Left ventricle myocardium inferior (tissue), 1 donor: ENCODE measurements around the gene TUBA3D. TPM values are rescaled to one million over a fixed set of nuclear protein-coding genes. Genes with fewer than 3 reads are reported as not detected.
"Not testable (repeated sequence)": the region's sequence is repeated elsewhere in the genome, so short reads cannot be mapped to it uniquely, and the experiment has no call there.

Source experiments
- DNase-seq: peaks from one replicate; pipeline ENCODE4 v3.0.0-alpha.2; 2020
- H3K27ac ChIP-seq: fragments of 200-600 bp; replicated peaks from 2 replicates; pipeline ENCODE4 v1.8.0; 2021
- H3K27me3 ChIP-seq: fragments of 200-600 bp; 2 replicates; pipeline ENCODE4 v1.8.0; 2021; ENCODE audit warnings: low read depth
- H3K36me3 ChIP-seq: fragments of 200-600 bp; 2 replicates; pipeline ENCODE4 v1.8.0; 2021
- H3K4me1 ChIP-seq: fragments of 200-600 bp; 2 replicates; pipeline ENCODE4 v1.8.0; 2021
- H3K4me3 ChIP-seq: fragments of 200-600 bp; 2 replicates; pipeline ENCODE4 v1.8.0; 2021; ENCODE audit warnings: mild to moderate bottlenecking, moderate library complexity
- H3K9me3 ChIP-seq: fragments of 200-600 bp; replicated peaks from 2 replicates; pipeline ENCODE4 v1.8.0; 2021
- intact Hi-C: fragments of 100-400 bp; cut with micrococcal nuclease; formaldehyde crosslinking; loops from one replicate; pipeline ENCODE4 v1.11.0; 2022
- total RNA-seq: library from RNA; stranded (reverse); fragmentation: NEBNext Ultra II Directional; extraction: Animal tissue kit (Norgen Biotek cat#: 25700); gene quantifications from one replicate; pipeline ENCODE4 v1.2.1, GENCODE V29; 2021
- TF ChIP-seq, protein P1 (sequence below): fragments of 200-600 bp; IDR thresholded peaks from 2 replicates; pipeline ENCODE4 v1.8.0; 2021; ENCODE audit warnings: antibody characterized with exemption, mild to moderate bottlenecking, borderline replicate concordance
- donor health status: DM: no; HTN: yes; CAD: no; lungs with severe emphysema.

Gene TUBA3D
- total RNA-seq, 1 donor from 2014 or later: 86.3 TPM

DNA sequence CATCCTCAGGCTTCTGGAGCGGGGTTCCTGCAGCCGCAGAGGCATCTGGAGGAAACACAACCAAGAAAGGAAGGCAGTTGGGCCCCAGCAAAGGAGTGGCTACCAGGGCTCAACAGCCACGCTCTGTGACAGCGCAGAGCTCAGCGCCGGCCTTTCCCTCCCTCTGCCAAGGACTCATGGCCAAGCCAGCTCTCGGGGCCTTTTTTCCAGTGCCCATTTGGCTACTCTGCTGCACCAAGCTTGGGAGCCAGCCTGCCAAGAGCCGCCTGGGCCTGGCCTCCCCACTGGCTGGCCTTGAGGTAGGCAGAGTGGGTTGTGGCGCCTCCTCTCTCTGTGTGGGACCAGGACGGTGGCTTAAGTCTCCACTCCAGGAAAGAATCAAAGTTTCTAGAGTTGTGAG is 44.6 kb downstream of the TUBA3D start:
- intact Hi-C loops: no loop called here
- Histone ChIP-seq H3K27me3 (no peaks in the 10 kb centered on the region), H3K27ac (no peak overlapping the region), H3K4me1 (peaks cover 5% of the 10 kb centered on the region), H3K36me3 (peaks cover 20% of the 10 kb centered on the region), H3K4me3 (no peak overlapping the region), H3K9me3 (no peaks in the 10 kb centered on the region)
- no peak for DNase-seq
- TF ChIP-seq, protein P1, sequence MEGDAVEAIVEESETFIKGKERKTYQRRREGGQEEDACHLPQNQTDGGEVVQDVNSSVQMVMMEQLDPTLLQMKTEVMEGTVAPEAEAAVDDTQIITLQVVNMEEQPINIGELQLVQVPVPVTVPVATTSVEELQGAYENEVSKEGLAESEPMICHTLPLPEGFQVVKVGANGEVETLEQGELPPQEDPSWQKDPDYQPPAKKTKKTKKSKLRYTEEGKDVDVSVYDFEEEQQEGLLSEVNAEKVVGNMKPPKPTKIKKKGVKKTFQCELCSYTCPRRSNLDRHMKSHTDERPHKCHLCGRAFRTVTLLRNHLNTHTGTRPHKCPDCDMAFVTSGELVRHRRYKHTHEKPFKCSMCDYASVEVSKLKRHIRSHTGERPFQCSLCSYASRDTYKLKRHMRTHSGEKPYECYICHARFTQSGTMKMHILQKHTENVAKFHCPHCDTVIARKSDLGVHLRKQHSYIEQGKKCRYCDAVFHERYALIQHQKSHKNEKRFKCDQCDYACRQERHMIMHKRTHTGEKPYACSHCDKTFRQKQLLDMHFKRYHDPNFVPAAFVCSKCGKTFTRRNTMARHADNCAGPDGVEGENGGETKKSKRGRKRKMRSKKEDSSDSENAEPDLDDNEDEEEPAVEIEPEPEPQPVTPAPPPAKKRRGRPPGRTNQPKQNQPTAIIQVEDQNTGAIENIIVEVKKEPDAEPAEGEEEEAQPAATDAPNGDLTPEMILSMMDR: no peak

GRCh38 chr2:131521524-131521923 is 45.6 kb downstream of the TUBA3D start:
- H3K9me3 ChIP-seq, intact Hi-C loops, H3K27ac ChIP-seq: not testable (repeated sequence)

DNA sequence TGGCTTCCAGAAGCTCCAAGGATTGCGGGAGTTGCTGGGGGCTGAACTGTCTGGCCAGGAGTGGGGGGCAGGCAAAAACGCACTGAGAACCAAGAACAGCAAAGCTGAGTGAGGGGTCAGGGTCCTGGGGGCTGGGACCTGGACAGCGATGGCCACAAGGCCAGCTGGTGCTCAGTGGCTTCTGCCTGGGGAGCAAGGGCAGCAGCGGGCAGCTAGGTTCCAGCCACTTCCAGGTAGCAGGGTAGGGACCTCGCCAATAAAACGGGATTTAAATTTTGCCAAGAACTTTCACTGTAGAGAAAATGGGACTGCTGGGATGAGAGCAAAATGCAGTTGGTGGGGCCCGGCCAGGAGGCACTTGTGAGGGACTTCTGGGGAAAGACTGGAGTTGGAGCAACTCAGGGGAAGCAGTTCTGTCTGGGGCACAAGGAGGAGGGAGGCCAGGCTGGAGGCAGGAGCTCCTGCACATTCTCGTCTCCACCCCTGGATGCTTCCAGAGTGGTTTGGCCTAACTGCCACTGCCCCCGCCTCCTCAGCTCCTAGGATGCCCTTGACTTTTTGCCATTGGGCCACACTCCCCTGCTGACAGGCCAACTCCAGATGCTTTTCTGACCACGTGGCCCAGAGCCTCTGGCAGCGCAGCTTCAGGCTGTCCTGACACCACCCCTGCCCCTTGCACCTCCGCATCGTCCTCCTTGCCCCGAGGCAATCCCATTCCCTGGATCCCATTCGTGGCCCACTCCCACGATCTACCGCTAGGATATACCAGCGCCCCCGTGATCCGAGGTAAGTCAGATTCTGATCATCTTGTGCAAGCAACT is 46.3 kb downstream of the TUBA3D start:
- no peak overlapping the region for H3K27ac ChIP-seq

More at GRCh38 chr2:131521524-131521923, 45.6 kb downstream of the TUBA3D start:
- H3K36me3 ChIP-seq: peaks cover 20% of the 10 kb centered on the region
- H3K4me3 ChIP-seq, H3K4me1 ChIP-seq, DNase-seq, H3K27me3 ChIP-seq: not testable (repeated sequence)

GRCh38 chr2:131525256-131525655 is 49.3 kb downstream of the TUBA3D start:
- intact Hi-C loops, H3K9me3 ChIP-seq, DNase-seq, H3K27me3 ChIP-seq, H3K27ac ChIP-seq, H3K4me3 ChIP-seq, H3K36me3 ChIP-seq: not testable (repeated sequence)
- H3K4me1 ChIP-seq: peaks cover 14% of the 10 kb centered on the region

More for the DNA sequence above, 46.3 kb downstream of the TUBA3D start:
- TF ChIP-seq, protein P1: no peak
- intact Hi-C loops: no loop called here
- Histone ChIP-seq H3K36me3 (peaks cover 20% of the 10 kb centered on the region), H3K4me1 (peaks cover 7% of the 10 kb centered on the region), H3K4me3 (no peak overlapping the region), H3K9me3 (no peaks in the 10 kb centered on the region), H3K27me3 (no peaks in the 10 kb centered on the region)
- DNase-seq: peak; percentile 57

- intact Hi-C loops, H3K9me3 ChIP-seq, H3K27me3 ChIP-seq, H3K36me3 ChIP-seq, H3K4me1 ChIP-seq, H3K27ac ChIP-seq: not testable (repeated sequence)
- DNase-seq: peak; percentile 69
- H3K4me3 ChIP-seq: peak within 1 kb of the TSS; percentile 60
These were observed 51.4 kb downstream of the TUBA3D start, which contains the start of gene CCDC74A for GRCh38 chr2:131527131-131528001. CCDC74A (plus strand) TSS chr2:131527888; CDS start chr2:131527971, 83 bp downstream.

GRCh38 chr2:131528981-131529863 is 53.3 kb downstream of the TUBA3D start:
- peak overlapping the region; percentile 60 for H3K4me3 ChIP-seq
- DNase-seq: not testable (repeated sequence)

DNA sequence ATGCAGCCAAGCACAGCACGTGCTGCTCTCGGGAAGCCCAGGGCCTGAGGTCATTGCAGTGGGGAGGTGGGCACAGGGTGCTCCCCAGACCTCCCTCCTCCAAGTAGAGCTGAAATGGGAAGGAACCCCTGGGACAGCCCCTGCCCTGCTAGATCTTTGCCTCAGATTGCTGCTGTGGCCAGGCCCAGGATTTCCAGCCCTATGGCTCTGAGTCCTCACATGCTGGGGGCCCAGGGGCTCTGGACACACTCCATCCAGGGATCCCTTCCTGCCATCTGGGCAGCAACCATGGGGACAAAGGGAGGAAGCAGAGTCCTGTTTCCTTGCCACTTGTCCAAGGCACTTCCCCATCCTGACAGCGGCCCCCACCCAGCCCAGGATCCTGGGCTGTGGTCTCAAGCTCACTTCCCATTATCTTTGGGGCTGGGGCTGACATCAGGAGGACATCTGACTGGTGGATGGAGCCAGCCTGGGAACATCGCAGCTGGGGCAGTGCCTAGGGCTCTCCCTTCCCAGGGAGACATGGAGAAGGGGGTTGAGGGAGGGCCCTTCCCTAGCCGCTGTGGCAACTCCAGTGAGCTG is 54.0 kb downstream of the TUBA3D start:
- H3K4me3 ChIP-seq, H3K27me3 ChIP-seq, intact Hi-C loops, H3K4me1 ChIP-seq, H3K36me3 ChIP-seq, DNase-seq, H3K27ac ChIP-seq, H3K9me3 ChIP-seq: not testable (repeated sequence)

More at GRCh38 chr2:131528981-131529863, 53.3 kb downstream of the TUBA3D start:
- H3K4me1 ChIP-seq, H3K27ac ChIP-seq, H3K36me3 ChIP-seq, H3K27me3 ChIP-seq, H3K9me3 ChIP-seq, intact Hi-C loops: not testable (repeated sequence)

GRCh38 chr2:131530626-131531344 is 54.9 kb downstream of the TUBA3D start:
- intact Hi-C loops, H3K9me3 ChIP-seq, H3K27me3 ChIP-seq, H3K4me3 ChIP-seq, DNase-seq, H3K36me3 ChIP-seq, H3K27ac ChIP-seq, H3K4me1 ChIP-seq: not testable (repeated sequence)

DNA sequence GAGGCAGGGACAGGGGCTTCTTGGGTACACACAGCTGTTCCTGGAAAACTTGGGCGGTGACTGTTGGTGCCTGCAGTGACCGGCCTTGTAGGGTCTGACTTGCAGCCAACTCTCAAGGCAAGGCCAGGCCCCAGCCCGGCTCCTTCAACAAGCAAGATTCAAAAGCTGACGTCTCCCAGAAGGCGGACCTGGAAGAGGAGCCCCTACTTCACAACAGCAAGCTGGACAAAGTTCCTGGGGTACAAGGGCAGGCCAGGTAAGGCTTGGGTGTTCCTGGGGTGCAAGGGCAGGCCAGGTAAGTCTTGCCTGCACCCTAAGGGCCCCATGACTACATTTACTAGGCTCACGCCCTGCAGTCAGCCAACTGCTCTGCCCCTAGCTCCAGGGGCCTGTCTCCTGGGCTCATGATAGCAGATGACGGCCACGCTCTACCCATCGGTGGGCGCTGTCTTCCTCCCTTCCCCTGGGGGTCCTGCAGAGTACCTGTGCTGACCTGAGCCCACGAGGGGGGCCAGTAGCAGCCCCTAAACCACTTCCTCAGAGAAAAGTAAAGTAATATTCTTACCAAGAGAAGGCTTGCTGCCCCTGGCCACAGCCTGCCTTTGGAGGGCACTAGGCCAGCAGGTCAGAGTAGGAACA is 55.7 kb downstream of the TUBA3D start:
- H3K27ac ChIP-seq, H3K4me3 ChIP-seq, H3K27me3 ChIP-seq, DNase-seq, H3K9me3 ChIP-seq, H3K36me3 ChIP-seq, intact Hi-C loops, H3K4me1 ChIP-seq: not testable (repeated sequence)
